Vagina (tissue), 2 donors: Measurements from ENCODE around the gene LRCH1.

Source experiments
- CTCF ChIP-seq, 3 experiments: fragments of 450-650 bp in 2 of 3; fragments of 200-600 bp in 1 of 3; sonication (generic) in 1 of 3; IDR thresholded peaks; one replicate each; pipeline ENCODE4 v1.5.1; 2017 to 2019; ENCODE audit warnings: antibody characterized with exemption in 3 of 3, mild to moderate bottlenecking in 2 of 3, moderate library complexity in 2 of 3
- POLR2A ChIP-seq, 2 donors: fragments of 450-650 bp; IDR thresholded peaks; one replicate each; pipeline ENCODE4 v1.6.1; 2017; ENCODE audit warnings: antibody characterized with exemption in 2 of 2, mild to moderate bottlenecking in 2 of 2, moderate library complexity in 2 of 2

GRCh38 chr13:46620029-46620428, 67.1 kb downstream of the LRCH1 start:
- TF ChIP-seq CTCF (IDR thresholded peaks at IDR 0.05), result no peak
- no peak for TF ChIP-seq POLR2A (IDR thresholded peaks at IDR 0.05)
